ENCODE results near the gene SP110.

DNA sequence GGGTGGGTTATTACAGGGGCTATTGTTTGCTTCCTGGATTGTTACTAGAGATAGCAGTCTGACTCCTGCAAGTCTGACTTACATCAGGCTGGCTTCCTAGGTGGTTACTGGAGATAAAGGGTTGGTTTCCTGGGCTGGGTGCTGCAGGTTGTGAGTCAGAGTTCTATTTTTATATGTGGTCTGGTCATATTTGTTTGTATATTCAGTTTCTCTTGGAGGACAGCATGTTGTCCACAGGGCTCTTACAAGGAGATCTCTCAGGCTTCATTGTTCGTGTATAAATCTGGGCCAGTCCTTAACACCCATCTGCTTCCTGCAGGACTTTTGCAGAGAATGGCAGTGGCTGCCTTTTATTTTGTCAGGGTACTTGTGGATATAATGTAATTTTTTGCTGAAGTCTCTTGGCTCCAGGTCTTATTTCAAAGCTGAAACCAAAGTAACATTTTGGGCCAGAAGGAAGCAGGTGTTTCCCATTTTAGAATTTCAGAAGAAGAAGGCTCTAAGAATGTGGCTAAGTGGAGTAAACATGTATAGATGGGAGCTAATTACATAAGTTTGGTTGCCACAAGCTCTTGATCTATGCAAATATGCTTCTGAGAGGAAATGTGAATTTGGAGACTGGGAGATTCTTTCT, 85.2 kb downstream of the SP110 start:
- TF ChIP-seq, protein P1, sequence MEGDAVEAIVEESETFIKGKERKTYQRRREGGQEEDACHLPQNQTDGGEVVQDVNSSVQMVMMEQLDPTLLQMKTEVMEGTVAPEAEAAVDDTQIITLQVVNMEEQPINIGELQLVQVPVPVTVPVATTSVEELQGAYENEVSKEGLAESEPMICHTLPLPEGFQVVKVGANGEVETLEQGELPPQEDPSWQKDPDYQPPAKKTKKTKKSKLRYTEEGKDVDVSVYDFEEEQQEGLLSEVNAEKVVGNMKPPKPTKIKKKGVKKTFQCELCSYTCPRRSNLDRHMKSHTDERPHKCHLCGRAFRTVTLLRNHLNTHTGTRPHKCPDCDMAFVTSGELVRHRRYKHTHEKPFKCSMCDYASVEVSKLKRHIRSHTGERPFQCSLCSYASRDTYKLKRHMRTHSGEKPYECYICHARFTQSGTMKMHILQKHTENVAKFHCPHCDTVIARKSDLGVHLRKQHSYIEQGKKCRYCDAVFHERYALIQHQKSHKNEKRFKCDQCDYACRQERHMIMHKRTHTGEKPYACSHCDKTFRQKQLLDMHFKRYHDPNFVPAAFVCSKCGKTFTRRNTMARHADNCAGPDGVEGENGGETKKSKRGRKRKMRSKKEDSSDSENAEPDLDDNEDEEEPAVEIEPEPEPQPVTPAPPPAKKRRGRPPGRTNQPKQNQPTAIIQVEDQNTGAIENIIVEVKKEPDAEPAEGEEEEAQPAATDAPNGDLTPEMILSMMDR (conservative IDR thresholded peaks at IDR 0.05; ENCODE audit: low read depth, low read length), result no peak
- no peak for TF ChIP-seq EZH2 (IDR thresholded peaks at IDR 0.05; ENCODE audit: low read length, unreplicated experiment)

Measured in PC-3 (cell line).